ENCODE data around the gene KIRREL2.

Gene KIRREL2

GRCh38 chr19:35816262-35816661, 40.4 kb upstream of the KIRREL2 start:
- in situ Hi-C loops (cut with MboI; ENCODE audit: low pct_unique_long_range_greater_than_20kb, low sequenced_read_pairs, unreplicated experiment) = no loop called here
- no peak for DNase-seq (ENCODE audit: low spot score)
- no peak for TF ChIP-seq CTCF (IDR thresholded peaks at IDR 0.05; ENCODE audit: extremely low read depth, insufficient read depth, missing control alignments)

- no peak for DNase-seq (ENCODE audit: low spot score)
- no peak for TF ChIP-seq CTCF (IDR thresholded peaks at IDR 0.05; ENCODE audit: extremely low read depth, insufficient read depth, missing control alignments)
- in situ Hi-C loops (cut with MboI; ENCODE audit: low pct_unique_long_range_greater_than_20kb, low sequenced_read_pairs, unreplicated experiment) = no loop called here
These were observed 39.9 kb upstream of the KIRREL2 start for GRCh38 chr19:35816846-35817245.

GRCh38 chr19:35818445-35818844, 38.3 kb upstream of the KIRREL2 start:
- in situ Hi-C loops (cut with MboI; ENCODE audit: low pct_unique_long_range_greater_than_20kb, low sequenced_read_pairs, unreplicated experiment) = no loop called here
- DNase-seq (ENCODE audit: low spot score) = no peak
- no peak for TF ChIP-seq CTCF (IDR thresholded peaks at IDR 0.05; ENCODE audit: extremely low read depth, insufficient read depth, missing control alignments)

- no peak for DNase-seq (ENCODE audit: low spot score)
- no peak for TF ChIP-seq CTCF (IDR thresholded peaks at IDR 0.05; ENCODE audit: extremely low read depth, insufficient read depth, missing control alignments)
- in situ Hi-C loops (cut with MboI; ENCODE audit: low pct_unique_long_range_greater_than_20kb, low sequenced_read_pairs, unreplicated experiment) = no loop called here
These were observed 34.1 kb upstream of the KIRREL2 start for GRCh38 chr19:35822579-35822978.

GRCh38 chr19:35824150-35824549, 32.6 kb upstream of the KIRREL2 start:
- DNase-seq (ENCODE audit: low spot score) = no peak
- in situ Hi-C loops (cut with MboI; ENCODE audit: low pct_unique_long_range_greater_than_20kb, low sequenced_read_pairs, unreplicated experiment) = no loop called here
- TF ChIP-seq CTCF (IDR thresholded peaks at IDR 0.05; ENCODE audit: extremely low read depth, insufficient read depth, missing control alignments) = no peak

GRCh38 chr19:35828692-35829301, 27.9 kb upstream of the KIRREL2 start:
- no peak for DNase-seq (ENCODE audit: low spot score)
- in situ Hi-C loops (cut with MboI; ENCODE audit: low pct_unique_long_range_greater_than_20kb, low sequenced_read_pairs, unreplicated experiment) = no loop called here

More at GRCh38 chr19:35828692-35829301, 27.9 kb upstream of the KIRREL2 start:
- TF ChIP-seq CTCF (IDR thresholded peaks at IDR 0.05; ENCODE audit: extremely low read depth, insufficient read depth, missing control alignments) = no peak

Measured in GM13977 (cell line).